Nephron (organoid): ENCODE data around the gene CUL9.

ENCODE experiments used
- H3K27ac Mint-ChIP-seq, 3 experiments: 2 replicates each; pipeline ENCODE4 v1.8.0; 2020; ENCODE audit warnings: mixed read lengths in 3 of 3, mild to moderate bottlenecking in 2 of 3, moderate library complexity in 1 of 3
- H3K27me3 Mint-ChIP-seq: 2 replicates; pipeline ENCODE4 v1.8.0; 2021; ENCODE audit warnings: low read depth, mild to moderate bottlenecking, moderate library complexity, mixed read lengths
- H3K36me3 Mint-ChIP-seq: 2 replicates; pipeline ENCODE4 v1.8.0; 2020; ENCODE audit warnings: low read depth, mixed read lengths
- H3K4me1 Mint-ChIP-seq: 2 replicates; pipeline ENCODE4 v1.8.0; 2020; ENCODE audit warnings: mixed read lengths
- H3K4me3 Mint-ChIP-seq, 3 experiments: 2 replicates each; pipeline ENCODE4 v1.8.0; 2020; ENCODE audit warnings: mild to moderate bottlenecking in 3 of 3, mixed read lengths in 3 of 3, moderate library complexity in 2 of 3
- H3K9me3 Mint-ChIP-seq: 2 replicates; pipeline ENCODE4 v1.8.0; 2020; ENCODE audit warnings: mixed read lengths
- CTCF ChIP-seq, 3 experiments: fragments of 200-600 bp; sonication (generic); IDR thresholded peaks; one replicate each; pipeline ENCODE4 v1.5.0; 2021; ENCODE audit warnings: antibody characterized with exemption in 3 of 3; ENCODE audit not compliant: unreplicated experiment in 3 of 3

Gene CUL9

GRCh38 chr6:43273707-43274106, 91.7 kb downstream of the CUL9 start:
- no peak for TF ChIP-seq CTCF (IDR thresholded peaks at IDR 0.05; ENCODE audit: unreplicated experiment in 3 of 3)
- H3K36me3 Mint-ChIP-seq: no peaks in the 10 kb centered on the region
- no peaks in the 10 kb centered on the region for H3K9me3 Mint-ChIP-seq
- H3K27me3 Mint-ChIP-seq: peaks cover 68% of the 10 kb centered on the region
- H3K4me3 Mint-ChIP-seq: peak overlapping the region; percentile 38 to 51 (median 46)
- peaks cover 41% of the 10 kb centered on the region for H3K4me1 Mint-ChIP-seq
- H3K27ac Mint-ChIP-seq: peak overlapping the region in 1 of 3 experiments; percentile 47
